Transverse colon (tissue), 4 donors: ENCODE results near the gene HS2ST1. TPM values are rescaled to one million over a fixed set of nuclear protein-coding genes. Genes with fewer than 3 reads are reported as not detected.
"Not testable (repeated sequence)": the region's sequence is repeated elsewhere in the genome, so short reads cannot be mapped to it uniquely, and the experiment has no call there.

ENCODE experiments used
- DNase-seq: peaks from one replicate; pipeline ENCODE4 v3.0.0-alpha.2; 2019
- H3K27ac ChIP-seq, 4 donors: fragments of 200-600 bp; sonication (generic); 2 replicates each; pipeline ENCODE4 v1.5.1; 2016 to 2018; ENCODE audit warnings: inconsistent platforms in 4 of 4
- H3K27me3 ChIP-seq: fragments of 200-600 bp; sonication (generic); 2 replicates; pipeline ENCODE4 v1.5.1; 2017; ENCODE audit warnings: inconsistent platforms
- H3K36me3 ChIP-seq, 4 donors: fragments of 200-600 bp; sonication (generic); 2 replicates each; pipeline ENCODE4 v1.5.1; 2017 to 2019; ENCODE audit warnings: inconsistent platforms in 4 of 4
- H3K4me1 ChIP-seq, 4 donors: fragments of 200-600 bp; sonication (generic); 2 replicates each; pipeline ENCODE4 v1.5.1; 2017 to 2020; ENCODE audit warnings: inconsistent platforms in 4 of 4
- H3K4me3 ChIP-seq, 4 donors: fragments of 200-600 bp; sonication (generic); 1 replicate in 1 of 4; 2 replicates in 3 of 4; pipeline versions ENCODE4 v1.5.1 to v1.6.1; 2017 to 2019; ENCODE audit warnings: inconsistent platforms in 4 of 4
- H3K9me3 ChIP-seq, 2 donors: fragments of 200-600 bp; sonication (generic); 2 replicates each; pipeline ENCODE4 v1.5.1; 2017 to 2019; ENCODE audit warnings: inconsistent platforms in 2 of 2
- CTCF ChIP-seq, 5 experiments: fragments of 200-600 bp in 3 of 5; fragments of 450-650 bp in 2 of 5; sonication (generic) in 3 of 5; IDR thresholded peaks; 1 replicate in 2 of 5; 2 replicates in 3 of 5; pipeline ENCODE4 v1.5.1; 2016 to 2017; ENCODE audit warnings: antibody characterized with exemption in 5 of 5, inconsistent platforms in 3 of 5, mild to moderate bottlenecking in 2 of 5, moderate library complexity in 1 of 5
- EP300 ChIP-seq: sonication (generic); formaldehyde crosslinking; IDR thresholded peaks from one replicate; pipeline ENCODE4 v1.6.1; 2017; ENCODE audit warnings: antibody characterized with exemption, low read depth
- POLR2A ChIP-seq: fragments of 450-650 bp; IDR thresholded peaks from one replicate; pipeline ENCODE4 v1.6.1; 2016; ENCODE audit warnings: antibody characterized with exemption, mild to moderate bottlenecking, moderate library complexity
- POLR2AphosphoS5 ChIP-seq, 3 donors: sonication (generic); formaldehyde crosslinking; IDR thresholded peaks; one replicate each; pipeline ENCODE4 v1.6.1; 2016; ENCODE audit warnings: antibody characterized with exemption in 3 of 3
- WGBS, 2 donors: methylation state at CpG; one replicate each; pipeline ENCODE4 v1.1.5; 2018; ENCODE audit warnings: low coverage in 1 of 2; 5-methylcytosine and 5-hydroxymethylcytosine counted together
- in situ Hi-C, 4 donors: fragments of 200-750 bp; cut with MboI; loops; one replicate each; pipeline versions ENCODE4 v1.15.0 to v1.15.1; 2017; ENCODE audit warnings: low sequenced_read_pairs in 3 of 4, low pct_ligation_motif_present in 1 of 4, low pct_unique_long_range_greater_than_20kb in 1 of 4
- intact Hi-C: fragments of 100-400 bp; cut with DNase I; formaldehyde crosslinking; loops from one replicate; pipeline ENCODE4 v1.15.1; 2023; ENCODE audit warnings: low total_unique reads
- total RNA-seq, 4 donors: library from RNA; depleted of rRNA; stranded (reverse); fragments of >200 nt; gene quantifications; one replicate each; pipeline ENCODE4 v1.1.0, GENCODE V29; 2016

Gene HS2ST1
- total RNA-seq, 4 donors from 2014 or later: 1.9 to 17.1 (median 9.9) TPM

DNA sequence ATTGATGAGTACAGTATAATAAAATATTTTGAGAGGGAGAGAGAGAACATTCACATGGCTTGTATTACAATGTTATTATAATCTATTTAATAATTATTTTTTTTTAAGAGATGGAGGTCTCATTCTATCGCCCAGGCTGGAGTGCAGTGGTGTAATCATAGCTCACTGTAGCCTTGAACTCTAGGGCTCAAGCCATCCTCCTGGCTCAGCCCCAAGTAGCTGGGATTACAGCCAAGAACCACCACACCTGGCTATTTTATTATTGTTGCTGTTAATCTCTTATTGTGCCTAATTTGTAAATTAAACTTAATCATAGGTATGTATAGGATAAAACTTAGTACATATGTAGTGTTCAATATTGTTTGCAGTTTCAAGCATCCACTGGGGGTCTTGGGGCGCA lies 57.8 kb downstream of the HS2ST1 start:
- Histone ChIP-seq H3K9me3 (no peaks in the 10 kb centered on the region), H3K4me3 (no peak overlapping the region), H3K27me3 (no peaks in the 10 kb centered on the region), H3K4me1 (peaks cover 0 to 3% (median 0%) of the 10 kb centered on the region in 4 donors), H3K36me3 (no peaks in the 10 kb centered on the region), H3K27ac (no peak overlapping the region)
- TF ChIP-seq EP300 (no peak), POLR2AphosphoS5 (IDR thresholded peaks at IDR 0.05) (no peak), POLR2A (no peak), CTCF (IDR thresholded peaks at IDR 0.05) (no peak)
- in situ Hi-C loops: loop anchor here in 2 of 4 donors (25.0 kb wide), 1 partner anchor 135 kb away; no protein-coding TSS in a partner anchor
- WGBS, 2 donors: 75 to 89% methylated on average over 2 of the region's 2 CpGs
- DNase-seq: no peak
- intact Hi-C loops: no loop called here

DNA sequence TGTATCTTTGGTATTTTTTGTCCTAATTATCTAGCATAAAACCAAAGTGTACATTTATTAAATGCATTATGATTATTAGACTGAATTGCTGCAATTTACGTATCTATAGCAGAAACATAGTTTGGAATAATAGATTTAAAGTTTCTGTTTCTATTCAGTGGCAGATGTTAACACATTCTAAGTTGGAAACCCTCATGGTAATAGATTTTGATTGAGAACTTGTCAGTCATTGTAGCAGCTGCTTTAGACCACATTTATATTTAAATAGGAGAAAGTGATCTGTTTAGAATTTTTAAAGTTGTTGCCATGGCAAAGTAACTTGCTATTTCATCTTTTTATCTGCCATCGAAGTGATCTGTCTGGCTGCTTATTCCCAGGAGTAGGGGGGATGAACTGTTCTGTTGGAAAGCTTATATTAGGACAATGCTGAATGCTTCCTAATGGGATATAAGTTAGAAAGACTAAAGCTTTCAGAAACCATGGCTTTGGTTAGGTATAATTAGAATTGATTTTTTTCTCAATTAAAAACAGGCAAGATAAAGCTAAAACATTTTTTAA lies 61.6 kb downstream of the HS2ST1 start:
- H3K9me3 ChIP-seq: no peaks in the 10 kb centered on the region
- peaks cover 0 to 3% (median 0%) of the 10 kb centered on the region in 4 donors for H3K4me1 ChIP-seq
- H3K27me3 ChIP-seq: no peaks in the 10 kb centered on the region
- in situ Hi-C loops (no loop called here), intact Hi-C loops (no loop called here)
- TF ChIP-seq CTCF (IDR thresholded peaks at IDR 0.05) (no peak), POLR2AphosphoS5 (IDR thresholded peaks at IDR 0.05) (no peak), POLR2A (no peak), EP300 (no peak)
- no peak overlapping the region for H3K4me3 ChIP-seq
- H3K27ac ChIP-seq: no peak overlapping the region
- no peak for DNase-seq
- no peaks in the 10 kb centered on the region for H3K36me3 ChIP-seq
- WGBS, 2 donors: 56 to 63% methylated on average over 2 of the region's 2 CpGs

- in situ Hi-C loops (no loop called here), intact Hi-C loops (no loop called here)
- no peaks in the 10 kb centered on the region for H3K36me3 ChIP-seq
- DNase-seq: no peak
- no peaks in the 10 kb centered on the region for H3K9me3 ChIP-seq
- H3K4me1 ChIP-seq: peaks cover 0 to 3% (median 0%) of the 10 kb centered on the region in 4 donors
- no peak overlapping the region for H3K27ac ChIP-seq
- H3K4me3 ChIP-seq: no peak overlapping the region
- TF ChIP-seq POLR2A (no peak), POLR2AphosphoS5 (IDR thresholded peaks at IDR 0.05) (no peak), EP300 (no peak), CTCF (IDR thresholded peaks at IDR 0.05) (no peak)
- no peaks in the 10 kb centered on the region for H3K27me3 ChIP-seq
These were observed 62.2 kb downstream of the HS2ST1 start for GRCh38 chr1:86976664-86977063.

DNA sequence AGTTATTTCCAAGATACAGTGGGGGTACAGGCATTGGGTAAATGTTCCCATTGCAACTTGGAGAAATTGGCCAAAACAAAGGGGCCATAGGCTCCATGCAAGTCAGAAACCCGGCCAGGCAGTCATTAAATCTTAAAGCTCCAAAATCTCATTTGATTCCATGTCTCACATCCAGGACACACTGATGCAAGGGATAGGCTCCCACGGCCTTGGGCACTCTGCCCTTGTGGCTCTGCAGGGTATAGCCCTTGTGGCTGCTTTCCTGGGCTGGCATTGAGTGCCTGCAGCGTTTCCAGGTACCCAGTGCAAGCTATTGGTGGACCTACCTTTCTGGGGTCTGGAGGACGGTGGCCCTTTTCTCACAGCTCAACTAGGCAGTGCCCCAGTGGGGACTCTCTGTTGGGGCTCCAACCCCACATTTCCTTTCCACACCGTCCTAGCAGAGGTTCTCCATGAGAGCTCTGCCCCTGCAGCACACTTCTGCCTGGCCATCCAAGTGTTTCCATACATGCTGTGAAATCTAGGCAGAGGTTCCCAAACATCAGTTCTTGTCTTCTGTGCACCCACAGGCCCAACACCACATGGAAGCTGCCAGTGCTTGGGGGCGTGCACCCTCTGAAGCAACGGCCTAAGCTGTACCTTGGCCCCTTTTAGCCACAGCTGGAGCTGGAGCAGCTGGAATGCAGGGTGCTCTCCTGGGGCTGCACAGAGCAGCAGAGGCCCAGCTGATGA lies 67.2 kb downstream of the HS2ST1 start:
- Histone ChIP-seq H3K27me3 (no peaks in the 10 kb centered on the region), H3K4me3 (no peak overlapping the region), H3K4me1 (no peaks in the 10 kb centered on the region), H3K36me3 (no peaks in the 10 kb centered on the region), H3K27ac (no peak overlapping the region), H3K9me3 (no peaks in the 10 kb centered on the region)
- no peak for DNase-seq
- WGBS, 2 donors: 93 to 100% methylated on average over 1 to 7 of the region's 7 CpGs
- no peak for TF ChIP-seq POLR2A
- TF ChIP-seq EP300: no peak
- TF ChIP-seq POLR2AphosphoS5 (IDR thresholded peaks at IDR 0.05): no peak
- no peak for TF ChIP-seq CTCF (IDR thresholded peaks at IDR 0.05)
- in situ Hi-C loops: no loop called here
- intact Hi-C loops: no loop called here

DNA sequence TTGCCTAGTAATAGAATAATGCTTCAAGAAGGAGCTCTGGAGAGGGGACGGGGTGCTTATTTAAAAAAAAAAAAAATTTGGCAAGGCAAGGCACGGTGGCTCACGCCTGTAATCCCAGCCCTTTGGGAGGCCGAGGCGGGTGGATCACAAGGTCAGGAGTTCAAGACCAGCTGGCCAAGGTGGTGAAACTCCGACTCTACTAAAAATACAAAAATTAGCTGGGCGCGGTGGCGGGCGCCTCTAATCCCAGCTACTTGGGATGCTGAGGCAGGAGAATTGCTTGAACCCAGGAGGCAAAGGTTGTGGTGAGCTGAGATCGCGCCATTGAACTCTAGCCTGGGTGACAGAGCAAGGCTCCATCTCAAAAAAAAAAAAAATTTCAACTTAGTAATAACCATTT lies 69.2 kb downstream of the HS2ST1 start:
- intact Hi-C loops: not testable (repeated sequence)

More for the DNA sequence above, 69.2 kb downstream of the HS2ST1 start:
- H3K36me3 ChIP-seq, H3K4me3 ChIP-seq, H3K4me1 ChIP-seq, H3K27me3 ChIP-seq, DNase-seq, H3K9me3 ChIP-seq, in situ Hi-C loops, H3K27ac ChIP-seq: not testable (repeated sequence)
- WGBS, 2 donors: 94 to 100% methylated on average over 5 to 12 of the region's 12 CpGs
